Endometrium (tissue), 2 donors: ENCODE results near the gene ZNF75A.

ENCODE experiments used
- FAIRE-seq: peaks from 2 replicates; lab custom pipeline; 2012; peaks lifted over from hg19 to GRCh38; lab: Jason Lieb, UNC
- donor health status: control.
- donor health status: control.

Gene ZNF75A

DNA sequence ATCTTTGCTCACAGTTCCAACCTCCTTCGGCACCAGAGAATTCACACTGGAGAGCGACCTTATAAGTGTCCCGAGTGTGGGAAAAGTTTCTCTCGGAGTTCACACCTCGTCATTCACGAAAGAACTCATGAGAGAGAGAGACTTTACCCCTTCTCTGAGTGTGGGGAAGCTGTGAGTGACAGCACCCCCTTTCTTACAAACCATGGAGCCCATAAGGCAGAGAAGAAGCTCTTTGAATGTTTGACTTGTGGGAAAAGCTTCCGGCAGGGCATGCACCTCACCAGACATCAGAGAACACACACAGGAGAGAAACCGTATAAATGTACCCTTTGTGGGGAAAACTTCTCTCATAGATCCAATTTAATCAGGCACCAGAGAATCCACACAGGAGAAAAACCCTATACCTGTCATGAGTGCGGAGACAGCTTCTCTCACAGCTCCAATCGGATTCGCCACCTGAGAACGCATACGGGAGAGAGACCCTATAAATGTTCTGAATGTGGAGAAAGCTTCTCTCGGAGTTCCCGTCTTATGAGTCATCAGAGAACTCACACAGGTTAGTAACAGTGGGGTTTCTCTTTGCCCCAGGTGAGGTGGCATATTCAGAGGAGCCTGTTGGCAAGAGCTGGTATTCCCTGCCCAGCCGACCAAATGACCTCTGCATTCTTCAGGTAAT is 15.2 kb upstream of the ZNF75A start:
- FAIRE-seq: no peak

GRCh38 chr16:3292604-3293003 is 12.7 kb upstream of the ZNF75A start:
- no peak for FAIRE-seq

DNA sequence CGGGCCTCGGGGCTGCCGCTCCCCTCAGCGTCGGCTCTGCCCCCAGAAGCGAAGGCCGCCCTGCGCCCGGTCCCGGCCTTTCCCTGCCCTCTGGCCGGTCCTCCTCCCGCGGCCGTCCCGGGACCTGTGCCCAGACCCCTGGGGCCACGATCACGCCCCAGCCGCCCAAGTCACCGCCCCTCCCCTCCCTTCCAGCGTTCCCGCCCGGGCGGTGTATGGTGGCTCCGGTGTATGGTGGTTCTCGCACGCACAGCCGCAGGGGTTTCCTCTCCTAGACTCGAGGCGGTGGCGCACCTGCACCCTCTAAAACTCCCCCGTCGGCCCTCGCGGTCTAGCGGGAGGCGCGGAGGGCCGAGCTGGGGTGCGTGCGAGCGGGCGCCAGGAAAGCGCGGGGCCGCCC is 10.1 kb upstream of the ZNF75A start:
- no peak for FAIRE-seq

- no peak for FAIRE-seq
Observed at GRCh38 chr16:3295783-3296182, 9.5 kb upstream of the ZNF75A start.

DNA sequence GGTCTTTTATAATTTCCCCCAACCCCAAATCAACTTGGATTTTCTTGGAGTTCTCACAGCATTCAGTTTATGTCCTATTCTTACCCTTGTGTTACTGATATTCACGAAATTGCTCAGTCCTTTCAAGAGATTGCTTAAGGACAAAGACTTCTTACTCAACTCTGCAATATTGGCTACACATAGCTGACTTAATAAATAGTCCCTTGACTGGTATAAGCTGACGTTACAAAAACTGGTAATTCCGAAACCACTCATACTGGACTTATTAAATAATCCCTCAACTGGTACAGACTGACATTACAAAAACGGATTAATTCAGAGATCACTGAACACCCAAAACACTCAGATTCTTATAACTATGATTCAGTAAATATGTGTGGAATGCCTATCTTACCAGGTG is 927 bp upstream of the ZNF75A start:
- FAIRE-seq: no peak

DNA sequence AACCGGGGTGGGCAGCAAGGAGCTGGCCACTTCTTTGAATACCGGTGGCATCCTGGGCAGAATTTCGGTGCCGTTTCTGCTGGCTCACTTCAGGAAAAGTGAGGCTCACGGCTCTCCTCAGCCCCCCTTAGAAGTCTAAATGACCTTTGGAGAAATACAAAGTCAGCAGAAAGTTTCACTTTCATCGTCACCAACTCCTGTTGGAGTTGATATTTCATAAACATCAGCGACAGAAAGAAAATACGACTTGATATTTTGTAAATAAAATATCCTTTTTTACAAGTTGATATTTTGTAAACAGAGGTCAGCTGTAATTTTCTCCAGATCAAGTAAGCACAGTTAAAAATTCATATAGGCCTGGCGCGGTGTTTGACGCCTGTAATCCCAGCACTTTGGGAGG is 781 bp downstream of the ZNF75A start:
- no peak for FAIRE-seq

DNA sequence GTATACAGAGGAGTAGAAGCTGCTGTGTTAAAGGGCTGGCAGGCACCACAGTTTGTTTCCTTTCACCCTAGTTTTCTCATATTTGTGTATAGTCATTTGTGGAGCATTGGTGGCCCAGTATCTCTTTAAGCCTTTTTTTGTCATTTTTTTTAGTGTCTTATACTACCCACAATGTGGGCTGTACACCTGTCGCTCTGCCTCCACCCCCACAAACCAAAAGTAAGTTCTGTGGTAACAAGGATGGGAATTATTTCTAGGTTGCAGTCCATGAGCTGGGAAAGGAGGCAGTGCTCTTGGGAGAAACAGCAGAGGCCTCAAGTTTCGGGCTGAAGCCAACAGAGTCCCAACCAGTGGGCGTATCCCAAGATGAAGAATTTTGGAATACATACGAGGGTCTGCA is 6.2 kb downstream of the ZNF75A start:
- FAIRE-seq: no peak

DNA sequence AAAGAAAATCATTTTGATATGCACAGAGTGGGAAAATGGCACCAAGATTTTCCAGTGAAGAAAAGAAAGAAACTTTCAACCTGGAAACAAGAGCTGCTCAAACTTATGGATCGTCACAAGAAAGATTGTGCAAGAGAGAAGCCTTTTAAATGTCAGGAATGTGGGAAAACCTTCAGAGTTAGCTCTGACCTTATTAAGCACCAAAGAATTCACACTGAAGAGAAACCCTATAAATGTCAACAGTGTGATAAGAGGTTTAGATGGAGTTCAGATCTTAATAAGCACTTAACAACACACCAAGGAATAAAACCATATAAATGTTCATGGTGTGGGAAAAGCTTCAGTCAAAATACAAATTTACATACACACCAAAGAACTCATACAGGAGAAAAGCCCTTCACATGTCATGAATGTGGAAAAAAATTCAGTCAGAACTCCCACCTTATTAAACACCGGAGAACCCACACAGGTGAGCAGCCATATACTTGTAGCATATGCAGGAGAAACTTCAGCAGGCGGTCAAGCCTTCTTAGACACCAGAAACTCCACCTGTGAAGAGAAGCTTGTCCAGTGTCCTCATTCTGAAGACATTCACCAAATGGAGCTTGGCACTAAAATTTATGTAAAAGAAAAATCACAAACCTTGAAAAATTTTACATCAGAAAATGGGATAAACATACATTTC is 12.2 kb downstream of the ZNF75A start:
- FAIRE-seq: no peak

DNA sequence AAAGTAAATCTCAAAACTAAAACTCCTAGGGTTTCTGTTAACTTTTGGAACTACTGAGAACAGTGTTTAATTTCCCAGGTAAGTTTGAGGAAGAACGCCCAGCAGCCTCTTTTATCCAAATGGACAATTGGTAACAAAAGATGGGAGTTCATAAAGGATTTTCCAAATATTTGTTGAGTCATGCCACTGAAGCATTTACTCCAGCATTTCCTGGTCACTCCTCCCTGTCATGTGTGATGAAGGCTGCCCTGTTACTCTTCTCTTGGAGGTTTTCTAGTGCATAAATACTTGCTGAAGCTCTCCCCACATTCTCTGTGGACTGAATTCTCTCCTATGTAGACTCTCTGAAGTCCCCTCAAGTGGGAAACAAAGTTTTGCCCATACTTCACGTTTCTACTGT is 16.5 kb downstream of the ZNF75A start:
- FAIRE-seq: no peak

- FAIRE-seq: no peak
Observed at GRCh38 chr16:3327514-3327913, 22.2 kb downstream of the ZNF75A start.

- no peak for FAIRE-seq
Observed at GRCh38 chr16:3328104-3328503, 22.8 kb downstream of the ZNF75A start.

DNA sequence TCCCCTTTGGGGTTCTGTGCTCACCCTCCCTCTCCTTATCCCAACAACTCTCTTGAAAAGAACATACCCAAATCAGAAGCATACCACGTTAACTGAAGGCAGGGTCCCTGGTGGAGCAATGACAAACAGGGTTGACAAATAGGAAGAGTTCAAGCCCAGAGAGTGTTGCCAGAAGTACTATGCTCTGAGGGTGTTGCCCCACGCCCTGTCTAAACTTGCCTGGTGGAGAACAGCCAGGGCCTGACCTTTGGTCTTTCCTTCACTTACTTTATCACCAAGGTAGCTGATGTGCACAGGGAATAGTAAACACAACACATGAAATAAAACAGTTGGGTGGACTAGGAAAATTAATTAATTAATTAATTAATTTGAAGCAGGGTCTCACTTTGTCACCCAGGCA is 23.3 kb downstream of the ZNF75A start:
- no peak for FAIRE-seq

DNA sequence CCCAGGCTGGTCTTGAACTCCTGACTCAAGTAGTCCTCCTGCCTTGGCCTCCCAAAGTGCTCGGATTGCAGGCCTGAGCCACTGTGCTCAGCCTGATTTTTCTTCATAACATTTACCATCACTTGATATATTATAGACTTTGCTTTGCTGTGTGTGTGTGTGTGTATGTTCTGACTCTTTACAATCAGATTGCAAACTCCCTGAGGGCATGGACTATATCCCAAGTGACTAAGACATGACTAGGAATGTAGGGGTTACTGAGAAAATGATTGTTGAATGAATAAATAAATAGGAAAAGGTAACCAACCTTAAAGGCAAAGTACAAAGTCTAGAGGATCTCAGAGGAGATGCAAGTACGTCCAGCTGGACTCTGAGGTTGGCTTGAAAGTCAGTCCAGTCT is 40.7 kb downstream of the ZNF75A start:
- FAIRE-seq: no peak

- no peak for FAIRE-seq
Observed at GRCh38 chr16:3347586-3347985, 42.3 kb downstream of the ZNF75A start.

- no peak for FAIRE-seq
Observed at GRCh38 chr16:3348547-3349167, 43.4 kb downstream of the ZNF75A start.

GRCh38 chr16:3349175-3349574 is 43.9 kb downstream of the ZNF75A start:
- no peak for FAIRE-seq

GRCh38 chr16:3355589-3355988 is 50.3 kb downstream of the ZNF75A start, which contains the start of gene OR2C1:
Gene OR2C1 (plus strand): TSS chr16:3355889. CDS start chr16:3355941, 52 bp downstream.
- no peak for FAIRE-seq

DNA sequence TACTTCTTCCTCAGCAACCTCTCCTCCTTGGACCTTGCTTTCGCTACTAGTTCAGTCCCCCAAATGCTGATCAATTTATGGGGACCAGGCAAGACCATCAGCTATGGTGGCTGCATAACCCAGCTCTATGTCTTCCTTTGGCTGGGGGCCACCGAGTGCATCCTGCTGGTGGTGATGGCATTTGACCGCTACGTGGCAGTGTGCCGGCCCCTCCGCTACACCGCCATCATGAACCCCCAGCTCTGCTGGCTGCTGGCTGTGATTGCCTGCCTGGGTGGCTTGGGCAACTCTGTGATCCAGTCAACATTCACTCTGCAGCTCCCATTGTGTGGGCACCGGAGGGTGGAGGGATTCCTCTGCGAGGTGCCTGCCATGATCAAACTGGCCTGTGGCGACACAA is 50.8 kb downstream of the ZNF75A start:
- no peak for FAIRE-seq

DNA sequence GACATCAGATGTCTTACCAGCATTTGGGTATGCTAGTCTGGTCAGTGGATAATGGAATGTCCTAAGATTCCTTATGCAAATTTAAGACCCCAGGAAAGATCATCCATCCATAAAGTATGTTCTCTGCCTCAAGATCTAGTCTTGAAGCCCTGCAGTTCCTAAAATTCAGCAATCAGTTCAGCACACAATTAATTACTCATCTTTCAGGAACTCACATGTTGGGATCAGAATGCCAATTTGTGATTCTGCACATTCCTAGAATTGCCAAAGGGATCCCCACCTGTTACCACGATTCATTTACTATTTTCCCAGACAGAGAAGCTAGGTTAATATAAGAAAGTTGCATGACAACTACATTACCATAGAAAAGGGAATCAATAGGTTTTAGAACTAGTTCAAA is 53.6 kb downstream of the ZNF75A start:
- FAIRE-seq: no peak

DNA sequence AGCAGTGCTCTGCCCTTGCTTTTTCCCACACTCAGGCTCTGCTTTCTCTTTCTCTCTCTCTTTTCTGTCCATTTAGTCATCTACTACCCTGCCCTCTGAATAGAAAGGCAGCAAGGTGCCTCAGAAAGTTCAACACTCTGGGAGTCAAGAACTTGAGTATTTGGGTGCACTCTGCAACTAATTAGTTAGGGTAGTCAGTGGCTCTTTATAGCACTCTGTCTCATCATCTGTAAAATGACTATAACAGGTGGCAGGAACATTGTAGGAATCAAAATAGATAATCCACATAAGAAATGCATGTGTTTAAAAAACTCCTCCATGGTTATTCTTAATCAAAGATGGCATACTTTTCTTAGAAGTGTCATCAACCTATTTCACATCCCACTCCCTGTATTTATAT is 57.6 kb downstream of the ZNF75A start:
- no peak for FAIRE-seq

GRCh38 chr16:3363793-3364192 is 58.5 kb downstream of the ZNF75A start:
- no peak for FAIRE-seq

GRCh38 chr16:3364774-3365427 is 59.6 kb downstream of the ZNF75A start:
- FAIRE-seq: peak; percentile 80
